ENCODE results near the gene PARN. TPM values are rescaled to one million over a fixed set of nuclear protein-coding genes. Genes with fewer than 3 reads are reported as not detected.

Gene PARN
- total and polyA plus RNA-seq, 2 experiments from 2014 or later, result 32.5 to 61.3 TPM

DNA sequence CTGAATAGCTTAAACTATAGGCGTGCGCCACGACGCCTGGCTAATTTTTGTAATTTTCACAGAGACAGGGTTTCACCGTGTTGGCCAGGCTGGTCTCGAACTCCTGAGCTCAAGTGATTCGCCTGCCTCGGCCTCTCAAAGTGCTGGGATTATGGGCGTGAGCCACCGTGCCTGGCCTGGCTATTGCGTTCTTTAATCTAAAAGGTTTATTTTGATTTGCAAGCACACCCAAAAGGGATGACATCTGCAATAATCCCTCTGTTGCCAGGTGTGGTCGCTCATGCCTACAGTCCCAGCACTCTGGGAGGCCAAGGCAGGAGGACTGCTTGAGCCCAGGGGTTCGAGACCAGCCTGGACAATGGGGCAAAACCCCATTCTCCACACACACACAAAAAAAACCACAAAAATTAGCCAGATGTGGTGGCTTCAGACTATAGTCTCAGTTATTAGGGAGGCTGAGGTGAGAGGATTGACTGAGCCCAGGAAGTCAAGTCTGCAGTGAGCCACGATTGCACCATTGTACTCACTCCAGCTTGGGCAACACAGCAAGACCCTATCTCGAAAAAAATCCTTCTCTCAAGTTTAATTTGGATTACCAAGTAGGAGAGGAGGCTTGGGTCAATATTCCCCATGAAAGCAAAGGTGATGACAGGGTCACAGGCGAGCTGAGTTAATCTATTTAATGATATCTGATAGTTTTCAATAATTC, 144.1 kb downstream of the PARN start (continued):
- TF ChIP-seq, protein P1, sequence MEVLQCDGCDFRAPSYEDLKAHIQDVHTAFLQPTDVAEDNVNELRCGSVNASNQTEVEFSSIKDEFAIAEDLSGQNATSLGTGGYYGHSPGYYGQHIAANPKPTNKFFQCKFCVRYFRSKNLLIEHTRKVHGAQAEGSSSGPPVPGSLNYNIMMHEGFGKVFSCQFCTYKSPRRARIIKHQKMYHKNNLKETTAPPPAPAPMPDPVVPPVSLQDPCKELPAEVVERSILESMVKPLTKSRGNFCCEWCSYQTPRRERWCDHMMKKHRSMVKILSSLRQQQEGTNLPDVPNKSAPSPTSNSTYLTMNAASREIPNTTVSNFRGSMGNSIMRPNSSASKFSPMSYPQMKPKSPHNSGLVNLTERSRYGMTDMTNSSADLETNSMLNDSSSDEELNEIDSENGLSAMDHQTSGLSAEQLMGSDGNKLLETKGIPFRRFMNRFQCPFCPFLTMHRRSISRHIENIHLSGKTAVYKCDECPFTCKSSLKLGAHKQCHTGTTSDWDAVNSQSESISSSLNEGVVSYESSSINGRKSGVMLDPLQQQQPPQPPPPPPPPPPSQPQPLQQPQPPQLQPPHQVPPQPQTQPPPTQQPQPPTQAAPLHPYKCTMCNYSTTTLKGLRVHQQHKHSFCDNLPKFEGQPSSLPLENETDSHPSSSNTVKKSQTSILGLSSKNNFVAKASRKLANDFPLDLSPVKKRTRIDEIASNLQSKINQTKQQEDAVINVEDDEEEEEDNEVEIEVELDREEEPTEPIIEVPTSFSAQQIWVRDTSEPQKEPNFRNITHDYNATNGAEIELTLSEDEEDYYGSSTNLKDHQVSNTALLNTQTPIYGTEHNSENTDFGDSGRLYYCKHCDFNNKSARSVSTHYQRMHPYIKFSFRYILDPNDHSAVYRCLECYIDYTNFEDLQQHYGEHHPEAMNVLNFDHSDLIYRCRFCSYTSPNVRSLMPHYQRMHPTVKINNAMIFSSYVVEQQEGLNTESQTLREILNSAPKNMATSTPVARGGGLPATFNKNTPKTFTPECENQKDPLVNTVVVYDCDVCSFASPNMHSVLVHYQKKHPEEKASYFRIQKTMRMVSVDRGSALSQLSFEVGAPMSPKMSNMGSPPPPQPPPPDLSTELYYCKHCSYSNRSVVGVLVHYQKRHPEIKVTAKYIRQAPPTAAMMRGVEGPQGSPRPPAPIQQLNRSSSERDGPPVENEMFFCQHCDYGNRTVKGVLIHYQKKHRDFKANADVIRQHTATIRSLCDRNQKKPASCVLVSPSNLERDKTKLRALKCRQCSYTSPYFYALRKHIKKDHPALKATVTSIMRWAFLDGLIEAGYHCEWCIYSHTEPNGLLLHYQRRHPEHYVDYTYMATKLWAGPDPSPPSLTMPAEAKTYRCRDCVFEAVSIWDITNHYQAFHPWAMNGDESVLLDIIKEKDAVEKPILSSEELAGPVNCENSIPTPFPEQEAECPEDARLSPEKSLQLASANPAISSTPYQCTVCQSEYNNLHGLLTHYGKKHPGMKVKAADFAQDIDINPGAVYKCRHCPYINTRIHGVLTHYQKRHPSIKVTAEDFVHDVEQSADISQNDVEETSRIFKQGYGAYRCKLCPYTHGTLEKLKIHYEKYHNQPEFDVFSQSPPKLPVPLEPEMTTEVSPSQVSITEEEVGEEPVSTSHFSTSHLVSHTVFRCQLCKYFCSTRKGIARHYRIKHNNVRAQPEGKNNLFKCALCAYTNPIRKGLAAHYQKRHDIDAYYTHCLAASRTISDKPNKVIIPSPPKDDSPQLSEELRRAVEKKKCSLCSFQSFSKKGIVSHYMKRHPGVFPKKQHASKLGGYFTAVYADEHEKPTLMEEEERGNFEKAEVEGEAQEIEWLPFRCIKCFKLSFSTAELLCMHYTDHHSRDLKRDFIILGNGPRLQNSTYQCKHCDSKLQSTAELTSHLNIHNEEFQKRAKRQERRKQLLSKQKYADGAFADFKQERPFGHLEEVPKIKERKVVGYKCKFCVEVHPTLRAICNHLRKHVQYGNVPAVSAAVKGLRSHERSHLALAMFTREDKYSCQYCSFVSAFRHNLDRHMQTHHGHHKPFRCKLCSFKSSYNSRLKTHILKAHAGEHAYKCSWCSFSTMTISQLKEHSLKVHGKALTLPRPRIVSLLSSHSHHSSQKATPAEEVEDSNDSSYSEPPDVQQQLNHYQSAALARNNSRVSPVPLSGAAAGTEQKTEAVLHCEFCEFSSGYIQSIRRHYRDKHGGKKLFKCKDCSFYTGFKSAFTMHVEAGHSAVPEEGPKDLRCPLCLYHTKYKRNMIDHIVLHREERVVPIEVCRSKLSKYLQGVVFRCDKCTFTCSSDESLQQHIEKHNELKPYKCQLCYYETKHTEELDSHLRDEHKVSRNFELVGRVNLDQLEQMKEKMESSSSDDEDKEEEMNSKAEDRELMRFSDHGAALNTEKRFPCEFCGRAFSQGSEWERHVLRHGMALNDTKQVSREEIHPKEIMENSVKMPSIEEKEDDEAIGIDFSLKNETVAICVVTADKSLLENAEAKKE (CRISPR knock-in tag; IDR thresholded peaks at IDR 0.05), result no peak
- TF ChIP-seq, protein P2, sequence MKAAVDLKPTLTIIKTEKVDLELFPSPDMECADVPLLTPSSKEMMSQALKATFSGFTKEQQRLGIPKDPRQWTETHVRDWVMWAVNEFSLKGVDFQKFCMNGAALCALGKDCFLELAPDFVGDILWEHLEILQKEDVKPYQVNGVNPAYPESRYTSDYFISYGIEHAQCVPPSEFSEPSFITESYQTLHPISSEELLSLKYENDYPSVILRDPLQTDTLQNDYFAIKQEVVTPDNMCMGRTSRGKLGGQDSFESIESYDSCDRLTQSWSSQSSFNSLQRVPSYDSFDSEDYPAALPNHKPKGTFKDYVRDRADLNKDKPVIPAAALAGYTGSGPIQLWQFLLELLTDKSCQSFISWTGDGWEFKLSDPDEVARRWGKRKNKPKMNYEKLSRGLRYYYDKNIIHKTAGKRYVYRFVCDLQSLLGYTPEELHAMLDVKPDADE (IDR thresholded peaks at IDR 0.05), result no peak
- TF ChIP-seq CREB1 (CRISPR knock-in tag; IDR thresholded peaks at IDR 0.05; ENCODE audit: low read depth) (no peak), ZNF331 (CRISPR knock-in tag; IDR thresholded peaks at IDR 0.05; ENCODE audit: low read depth) (no peak), JUNB (IDR thresholded peaks at IDR 0.05; ENCODE audit: unreplicated experiment) (no peak), EZH2phosphoT487 (IDR thresholded peaks at IDR 0.05; ENCODE audit: unreplicated experiment) (no peak), NANOG (IDR thresholded peaks at IDR 0.05; ENCODE audit: borderline replicate concordance) (no peak), STAT1 (IDR thresholded peaks at IDR 0.05; ENCODE audit: unreplicated experiment) (no peak)
- TF ChIP-seq, protein P3, sequence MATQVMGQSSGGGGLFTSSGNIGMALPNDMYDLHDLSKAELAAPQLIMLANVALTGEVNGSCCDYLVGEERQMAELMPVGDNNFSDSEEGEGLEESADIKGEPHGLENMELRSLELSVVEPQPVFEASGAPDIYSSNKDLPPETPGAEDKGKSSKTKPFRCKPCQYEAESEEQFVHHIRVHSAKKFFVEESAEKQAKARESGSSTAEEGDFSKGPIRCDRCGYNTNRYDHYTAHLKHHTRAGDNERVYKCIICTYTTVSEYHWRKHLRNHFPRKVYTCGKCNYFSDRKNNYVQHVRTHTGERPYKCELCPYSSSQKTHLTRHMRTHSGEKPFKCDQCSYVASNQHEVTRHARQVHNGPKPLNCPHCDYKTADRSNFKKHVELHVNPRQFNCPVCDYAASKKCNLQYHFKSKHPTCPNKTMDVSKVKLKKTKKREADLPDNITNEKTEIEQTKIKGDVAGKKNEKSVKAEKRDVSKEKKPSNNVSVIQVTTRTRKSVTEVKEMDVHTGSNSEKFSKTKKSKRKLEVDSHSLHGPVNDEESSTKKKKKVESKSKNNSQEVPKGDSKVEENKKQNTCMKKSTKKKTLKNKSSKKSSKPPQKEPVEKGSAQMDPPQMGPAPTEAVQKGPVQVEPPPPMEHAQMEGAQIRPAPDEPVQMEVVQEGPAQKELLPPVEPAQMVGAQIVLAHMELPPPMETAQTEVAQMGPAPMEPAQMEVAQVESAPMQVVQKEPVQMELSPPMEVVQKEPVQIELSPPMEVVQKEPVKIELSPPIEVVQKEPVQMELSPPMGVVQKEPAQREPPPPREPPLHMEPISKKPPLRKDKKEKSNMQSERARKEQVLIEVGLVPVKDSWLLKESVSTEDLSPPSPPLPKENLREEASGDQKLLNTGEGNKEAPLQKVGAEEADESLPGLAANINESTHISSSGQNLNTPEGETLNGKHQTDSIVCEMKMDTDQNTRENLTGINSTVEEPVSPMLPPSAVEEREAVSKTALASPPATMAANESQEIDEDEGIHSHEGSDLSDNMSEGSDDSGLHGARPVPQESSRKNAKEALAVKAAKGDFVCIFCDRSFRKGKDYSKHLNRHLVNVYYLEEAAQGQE (IDR thresholded peaks at IDR 0.05; ENCODE audit: unreplicated experiment), result no peak

Measured in GM23338 (cell line).